CD14-positive monocyte (primary cell): ENCODE measurements around the gene MAGEA12. TPM values are rescaled to one million over a fixed set of nuclear protein-coding genes. Genes with fewer than 3 reads are reported as not detected.
"Not testable (repeated sequence)": the region's sequence is repeated elsewhere in the genome, so short reads cannot be mapped to it uniquely, and the experiment has no call there.

Experiments used
- DNase-seq, 3 donors: peaks; one replicate each; pipeline ENCODE4 v3.0.0-alpha.2; 2011 to 2022
- H2AFZ ChIP-seq: 2 replicates; pipeline ENCODE4 v1.6.0; 2012; ENCODE audit warnings: mild to moderate bottlenecking, low read depth, low read length, inconsistent platforms; ENCODE audit not compliant: insufficient read depth, poor library complexity, severe bottlenecking
- H3K27ac ChIP-seq, 2 donors: 1 replicate in 1 of 2; 2 replicates in 1 of 2; pipeline ENCODE4 v1.5.1; 2012 to 2013; ENCODE audit warnings: low read length in 2 of 2, control low read depth in 1 of 2, inconsistent platforms in 1 of 2, low read depth in 1 of 2, mild to moderate bottlenecking in 1 of 2
- H3K27me3 ChIP-seq, 2 donors: one replicate each; pipeline versions ENCODE4 v1.6.0 to v1.6.1; 2011 to 2013; ENCODE audit warnings: low read length in 2 of 2; ENCODE audit not compliant: control insufficient read depth in 2 of 2, insufficient read depth in 2 of 2
- H3K36me3 ChIP-seq, 2 donors: replicated peaks in 1 of 2; 1 replicate in 1 of 2; 2 replicates in 1 of 2; pipeline versions ENCODE4 v1.5.1 to v1.6.1; 2012 to 2013; ENCODE audit warnings: low read length in 2 of 2, control low read depth in 1 of 2, inconsistent platforms in 1 of 2, mild to moderate bottlenecking in 1 of 2; ENCODE audit not compliant: insufficient read depth in 2 of 2, control insufficient read depth in 1 of 2
- H3K4me1 ChIP-seq, 2 donors: 1 replicate in 1 of 2; 2 replicates in 1 of 2; pipeline versions ENCODE4 v1.5.1 to v1.6.1; 2012 to 2013; ENCODE audit warnings: low read length in 2 of 2, control low read depth in 1 of 2, inconsistent platforms in 1 of 2, mild to moderate bottlenecking in 1 of 2, moderate library complexity in 1 of 2; ENCODE audit not compliant: insufficient read depth in 2 of 2, control insufficient read depth in 1 of 2
- H3K4me2 ChIP-seq: replicated peaks from 2 replicates; pipeline ENCODE3; 2012; ENCODE audit warnings: low read length, moderate library complexity, mild to moderate bottlenecking; ENCODE audit not compliant: poor library complexity, severe bottlenecking; ENCODE audit errors: extremely low read depth
- H3K4me3 ChIP-seq, 3 experiments: fragments of 200-600 bp in 1 of 3; sonication (generic) in 1 of 3; replicated peaks in 1 of 3; 1 replicate in 2 of 3; 2 replicates in 1 of 3; pipeline ENCODE4 v1.5.1; 2011 to 2013; ENCODE audit warnings: low read length in 3 of 3, mild to moderate bottlenecking in 3 of 3, control low read depth in 2 of 3, low read depth in 2 of 3, inconsistent platforms in 1 of 3, moderate library complexity in 1 of 3
- H3K79me2 ChIP-seq: 2 replicates; pipeline ENCODE4 v1.6.0; 2012; ENCODE audit warnings: mild to moderate bottlenecking, control low read depth, inconsistent platforms, low read length, moderate library complexity; ENCODE audit not compliant: insufficient read depth
- H3K9ac ChIP-seq: 2 replicates; pipeline ENCODE4 v1.6.0; 2017; ENCODE audit warnings: low read length, mild to moderate bottlenecking; ENCODE audit not compliant: insufficient read depth, poor library complexity, severe bottlenecking
- H3K9me3 ChIP-seq, 2 donors: replicated peaks in 1 of 2; 1 replicate in 1 of 2; 2 replicates in 1 of 2; pipeline versions ENCODE4 v1.5.1 to v1.6.1; 2012 to 2013; ENCODE audit warnings: low read length in 2 of 2, control low read depth in 1 of 2; ENCODE audit not compliant: control insufficient read depth in 1 of 2, insufficient read depth in 1 of 2
- H4K20me1 ChIP-seq: 2 replicates; pipeline ENCODE4 v1.6.0; 2012; ENCODE audit warnings: mild to moderate bottlenecking, low read length, control low read depth, moderate library complexity; ENCODE audit not compliant: insufficient read depth
- H3K27ac Mint-ChIP-seq, 7 donors: one replicate each; pipeline ENCODE4 v1.8.0; 2020; ENCODE audit warnings: mild to moderate bottlenecking in 7 of 7, mixed read lengths in 7 of 7, moderate library complexity in 6 of 7, inconsistent platforms in 2 of 7
- H3K27me3 Mint-ChIP-seq, 3 donors: one replicate each; pipeline ENCODE4 v1.8.0; 2021 to 2022; ENCODE audit warnings: low read depth in 3 of 3, mild to moderate bottlenecking in 3 of 3, mixed read lengths in 3 of 3, moderate library complexity in 3 of 3, inconsistent platforms in 1 of 3
- H3K36me3 Mint-ChIP-seq, 2 donors: one replicate each; pipeline ENCODE4 v1.8.0; 2020; ENCODE audit warnings: mixed read lengths in 2 of 2, inconsistent platforms in 1 of 2, mild to moderate bottlenecking in 1 of 2
- H3K4me1 Mint-ChIP-seq: one replicate; pipeline ENCODE4 v1.8.0; 2020; ENCODE audit warnings: mild to moderate bottlenecking, mixed read lengths
- H3K4me3 Mint-ChIP-seq, 2 donors: one replicate each; pipeline ENCODE4 v1.8.0; 2020; ENCODE audit warnings: mild to moderate bottlenecking in 2 of 2, mixed read lengths in 2 of 2, moderate library complexity in 1 of 2
- H3K9me3 Mint-ChIP-seq, 7 donors: one replicate each; pipeline ENCODE4 v1.8.0; 2020 to 2022; ENCODE audit warnings: mixed read lengths in 7 of 7, mild to moderate bottlenecking in 6 of 7, moderate library complexity in 6 of 7, inconsistent platforms in 2 of 7
- WGBS: methylation state at CpG from one replicate; pipeline ENCODE4 v1.1.5; 2013; ENCODE audit warnings: missing lambda C conversion rate; ENCODE audit not compliant: insufficient coverage; 5-methylcytosine and 5-hydroxymethylcytosine counted together
- intact Hi-C, 2 donors: fragments of 100-400 bp; cut with micrococcal nuclease; formaldehyde crosslinking; loops; one replicate each; pipeline versions ENCODE4 v1.15.0 to v1.15.1; 2023
- polyA plus RNA-seq, 3 donors: library from polyadenylated mRNA; depleted of rRNA in 1 of 3; unstranded in 2 of 3; stranded (reverse) in 1 of 3; fragments of 300-500 nt in 2 of 3; fragments of >200 nt in 1 of 3; fragmentation: Illumina TruSeq in 2 of 3; gene quantifications; 1 replicate in 2 of 3; 2 replicates in 1 of 3; pipeline ENCODE4 v1.2.3, GENCODE V29; 2012 to 2021

MAGEA12 gene
- polyA plus RNA-seq, 3 donors: not detected

- DNase-seq, H3K36me3 Mint-ChIP-seq, H3K4me3 Mint-ChIP-seq, H3K4me2 ChIP-seq, H3K4me1 ChIP-seq, H3K9ac ChIP-seq, H4K20me1 ChIP-seq, H3K27me3 ChIP-seq, H3K27ac Mint-ChIP-seq, H3K36me3 ChIP-seq, H3K27me3 Mint-ChIP-seq, H3K9me3 Mint-ChIP-seq, H2AFZ ChIP-seq, H3K4me3 ChIP-seq, H3K79me2 ChIP-seq, H3K27ac ChIP-seq, intact Hi-C loops, H3K4me1 Mint-ChIP-seq, H3K9me3 ChIP-seq: not testable (repeated sequence)
- no CpG with 5 or more reads among the region's 3 CpGs for WGBS
Measured at GRCh38 chrX:152787062-152787461, 53.5 kb downstream of the MAGEA12 start.

Other genes starting within 250 kb of the MAGEA12 start
- not detected for gene GABRQ, start 95.9 kb upstream of the MAGEA12 start, polyA plus RNA-seq
- not detected for gene MAGEA3, start 35.0 kb upstream of the MAGEA12 start, polyA plus RNA-seq
- not detected for gene CSAG2, start 24.5 kb upstream of the MAGEA12 start, polyA plus RNA-seq
- gene MAGEA2B, start 19.1 kb upstream of the MAGEA12 start, polyA plus RNA-seq: not detected
- gene CSAG1, start within 50 bp of the MAGEA12 start, polyA plus RNA-seq: not detected
- not detected for gene MAGEA2, start 20.1 kb downstream of the MAGEA12 start, polyA plus RNA-seq
- not detected for gene CSAG3, start 25.5 kb downstream of the MAGEA12 start, polyA plus RNA-seq
- gene MAGEA6, start 35.9 kb downstream of the MAGEA12 start, polyA plus RNA-seq: not detected
- gene CETN2, start 97.0 kb downstream of the MAGEA12 start, polyA plus RNA-seq: 10 to 100 TPM in 2 of 3 donors, 1 to 10 TPM in 1; 5.4 to 26.7 (median 19.9) TPM
- gene NSDHL, start 97.3 kb downstream of the MAGEA12 start, polyA plus RNA-seq: 10 to 100 TPM in 2 of 3 donors, 1 to 10 TPM in 1; 8.2 to 21.3 (median 19.9) TPM
- 10 to 100 TPM; 39.1 to 82.9 (median 40.5) TPM for gene ZNF185, start 164.3 kb downstream of the MAGEA12 start, polyA plus RNA-seq